ENCODE data around the gene EIF3D. TPM values are rescaled to one million over a fixed set of nuclear protein-coding genes. Genes with fewer than 3 reads are reported as not detected.

Gene EIF3D
- total RNA-seq, 1 experiment from 2014 or later, result 306 TPM

GRCh38 chr22:36528795-36529751 is at the start of gene EIF3D (continued):
- peak; percentile 99 for TF ChIP-seq ELF1 (IDR thresholded peaks at IDR 0.05; ENCODE audit: borderline replicate concordance, low read depth)
- peak; percentile 90 for TF ChIP-seq CBX3 (IDR thresholded peaks at IDR 0.05; ENCODE audit: low read depth)
- no peak for TF ChIP-seq EZH2 (IDR thresholded peaks at IDR 0.05)
- TF ChIP-seq ZFX (IDR thresholded peaks at IDR 0.05), result peak; percentile 51; the same call in 1 of the 2 replicates
- peak; percentile 32 for TF ChIP-seq YY1 (IDR thresholded peaks at IDR 0.05; ENCODE audit: extremely low read depth, insufficient replicate concordance, low read depth, low read length)
- TF ChIP-seq EZH2phosphoT487 (IDR thresholded peaks at IDR 0.05; ENCODE audit: borderline replicate concordance), result no peak
- peak; percentile 75 for TF ChIP-seq SRF (IDR thresholded peaks at IDR 0.05; ENCODE audit: low read depth)
- no peak for TF ChIP-seq FOSL1 (IDR thresholded peaks at IDR 0.05; ENCODE audit: low read depth)

GRCh38 chr22:36578619-36579018 is 49.7 kb upstream of the EIF3D start:
- Histone ChIP-seq H2AFZ (ENCODE audit: low read depth, low read length, poor library complexity, severe bottlenecking) (no peak overlapping the region), H3K4me1 (ENCODE audit: control insufficient read depth in 1 of 2, insufficient read depth in 2 of 2, low read length in 2 of 2) (peaks cover 0 to 14% of the 10 kb centered on the region in 2 experiments; a peak in 2 of 4 replicates), H3K9me3 (ENCODE audit: control insufficient read depth in 1 of 2, insufficient read depth in 1 of 2, low read depth in 1 of 2, low read length in 2 of 2) (no peaks in the 10 kb centered on the region), H3K36me3 (ENCODE audit: control insufficient read depth in 1 of 2, insufficient read depth in 2 of 2, low read length in 2 of 2) (no peaks in the 10 kb centered on the region), H3K9me2 (ENCODE audit: insufficient read depth) (no peaks in the 10 kb centered on the region), H3K27me3 (ENCODE audit: insufficient read depth, low read length) (no peaks in the 10 kb centered on the region), H3K79me2 (ENCODE audit: insufficient read depth, low read length) (no peaks in the 10 kb centered on the region), H4K20me1 (ENCODE audit: insufficient read depth) (no peaks in the 10 kb centered on the region), H3K4me2 (ENCODE audit: low read length) (no peak overlapping the region), H3K27ac (ENCODE audit: low read depth, low read length) (no peak overlapping the region), H3K4me3 (replicated peaks in 1 of 2; ENCODE audit: low read depth in 1 of 2, low read length in 2 of 2) (no peak overlapping the region), H3K9ac (ENCODE audit: low read length) (no peak overlapping the region)
- POLR2A ChIA-PET, result interaction anchor here (0.7 kb wide), 1 partner anchor 168 kb away, joined by 4 read pairs; no protein-coding TSS in a partner anchor
- DNase-seq (ENCODE audit: low read depth, low spot score) (no peak), ATAC-seq (no peak)
- no TSS peak for BruUV-seq (replicated peaks)
- TF ChIP-seq SRF (IDR thresholded peaks at IDR 0.05; ENCODE audit: low read depth) (no peak), ZBTB33 (IDR thresholded peaks at IDR 0.05; ENCODE audit: extremely low read depth, insufficient replicate concordance, low read length) (no peak), JUND (IDR thresholded peaks at IDR 0.05) (no peak), ELF1 (IDR thresholded peaks at IDR 0.05; ENCODE audit: borderline replicate concordance, low read depth) (no peak), FOSL1 (IDR thresholded peaks at IDR 0.05; ENCODE audit: low read depth) (no peak), POLR2A (IDR thresholded peaks at IDR 0.05; ENCODE audit: borderline replicate concordance, extremely low read depth, insufficient read depth, insufficient read length) (no peak), ZNF274 (IDR thresholded peaks at IDR 0.05; ENCODE audit: low read depth, low read length) (no peak), POLR2AphosphoS5 (IDR thresholded peaks at IDR 0.05; ENCODE audit: low read depth, low read length) (no peak), EZH2phosphoT487 (IDR thresholded peaks at IDR 0.05; ENCODE audit: borderline replicate concordance) (no peak), REST (IDR thresholded peaks at IDR 0.05; ENCODE audit: low read depth) (no peak), CBX3 (IDR thresholded peaks at IDR 0.05; ENCODE audit: low read depth) (no peak), ZFX (IDR thresholded peaks at IDR 0.05) (no peak), TCF7L2 (IDR thresholded peaks at IDR 0.05; ENCODE audit: borderline replicate concordance, extremely low read depth, insufficient read depth, insufficient read length) (no peak), YY1 (IDR thresholded peaks at IDR 0.05; ENCODE audit: extremely low read depth, insufficient replicate concordance, low read depth, low read length) (no peak), EGR1 (IDR thresholded peaks at IDR 0.05; ENCODE audit: low read depth) (no peak), CEBPB (IDR thresholded peaks at IDR 0.05; ENCODE audit: low read depth) (no peak), SIN3A (IDR thresholded peaks at IDR 0.05; ENCODE audit: low read depth) (no peak)
- intact Hi-C loops (cut with micrococcal nuclease), result no loop called here
- RAD21 ChIA-PET (ENCODE audit: low non-redundant PET in 1 of 2, low total read pairs in 2 of 2, uncharacterized antibody in 2 of 2, unreplicated experiment in 2 of 2), result no interaction called here
- CTCF ChIA-PET, result interaction anchor here (0.8 to 0.9 kb wide), 2 partner anchors 9 to 11 kb away, joined by 3 read pairs; no protein-coding TSS in a partner anchor

Data from HCT116 (cell line).